Loucy (cell line): ENCODE data around the gene FGFR4.

Source experiments
- H2AFZ ChIP-seq: fragments of 200-600 bp; sonication (generic); 2 replicates; pipeline ENCODE4 v1.6.0; 2016; ENCODE audit warnings: antibody characterized with exemption, mild to moderate bottlenecking, low read length, moderate library complexity
- H3F3A ChIP-seq: fragments of 200-600 bp; 2 replicates; pipeline ENCODE4 v1.6.0; 2016; ENCODE audit warnings: antibody characterized with exemption, low read depth, mild to moderate bottlenecking
- H3K27me3 ChIP-seq: fragments of 200-600 bp; sonication (generic); 2 replicates; pipeline ENCODE4 v1.6.1; 2014; ENCODE audit warnings: low read length, mild to moderate bottlenecking; ENCODE audit not compliant: insufficient read depth, poor library complexity, severe bottlenecking
- H3K36me3 ChIP-seq: fragments of 200-600 bp; sonication (generic); 2 replicates; pipeline ENCODE4 v1.6.1; 2016; ENCODE audit warnings: low read length; ENCODE audit not compliant: insufficient read depth
- H3K4me1 ChIP-seq: fragments of 200-600 bp; sonication (generic); 2 replicates; pipeline ENCODE4 v1.5.1; 2014; ENCODE audit warnings: low read length, mild to moderate bottlenecking; ENCODE audit not compliant: insufficient read depth, poor library complexity, severe bottlenecking
- H3K4me2 ChIP-seq: fragments of 200-600 bp; sonication (generic); 2 replicates; pipeline ENCODE4 v1.6.0; 2014; ENCODE audit warnings: antibody characterized with exemption, low read length, low read depth, mild to moderate bottlenecking; ENCODE audit not compliant: poor library complexity, severe bottlenecking
- H3K4me3 ChIP-seq: fragments of 200-600 bp; sonication (generic); 2 replicates; pipeline ENCODE4 v1.5.1; 2014; ENCODE audit warnings: low read length, mild to moderate bottlenecking, mixed read lengths; ENCODE audit not compliant: poor library complexity, severe bottlenecking
- H3K79me2 ChIP-seq: fragments of 200-600 bp; sonication (generic); 2 replicates; pipeline ENCODE4 v1.6.1; 2014; ENCODE audit warnings: low read length; ENCODE audit not compliant: insufficient read depth
- H3K9ac ChIP-seq: fragments of 200-600 bp; sonication (generic); 2 replicates; pipeline ENCODE4 v1.6.0; 2014; ENCODE audit warnings: mild to moderate bottlenecking, low read depth, low read length, moderate library complexity; ENCODE audit not compliant: poor library complexity, severe bottlenecking
- H3K9me2 ChIP-seq: fragments of 200-600 bp; sonication (generic); replicated peaks from 2 replicates; pipeline ENCODE4 v1.6.1; 2016; ENCODE audit warnings: low read depth, low read length, mixed read lengths
- H3K9me3 ChIP-seq: fragments of 200-600 bp; sonication (generic); 2 replicates; pipeline ENCODE4 v1.6.1; 2014; ENCODE audit warnings: mild to moderate bottlenecking, antibody characterized with exemption, low read length, low read depth; ENCODE audit not compliant: insufficient read depth
- H4K20me1 ChIP-seq: fragments of 200-600 bp; sonication (generic); 2 replicates; pipeline ENCODE4 v1.6.0; 2014; ENCODE audit warnings: antibody characterized with exemption, low read length, mild to moderate bottlenecking; ENCODE audit not compliant: insufficient read depth, poor library complexity, severe bottlenecking
- CTCF ChIP-seq: fragments of 200-600 bp; sonication (generic); conservative IDR thresholded peaks from 2 replicates; pipeline ENCODE4 v1.5.1; 2014; ENCODE audit warnings: mild to moderate bottlenecking, antibody characterized with exemption, low read length
- EZH2phosphoT487 ChIP-seq: fragments of 200-600 bp; IDR thresholded peaks from 2 replicates; pipeline ENCODE4 v1.6.1; 2018; ENCODE audit warnings: antibody characterized with exemption, mild to moderate bottlenecking, moderate library complexity, borderline replicate concordance

The FGFR4 gene

GRCh38 chr5:177093082-177093712 is 6.5 kb downstream of the FGFR4 start:
- H3K36me3 ChIP-seq: no peaks in the 10 kb centered on the region
- H4K20me1 ChIP-seq: no peaks in the 10 kb centered on the region
- H3K79me2 ChIP-seq: no peaks in the 10 kb centered on the region
- H3K4me1 ChIP-seq: peaks cover 3% of the 10 kb centered on the region
- H3K4me2 ChIP-seq: no peak overlapping the region
- no peak overlapping the region for H3K4me3 ChIP-seq
- no peak overlapping the region for H2AFZ ChIP-seq
- no peak overlapping the region for H3K9ac ChIP-seq
- no peaks in the 10 kb centered on the region for H3F3A ChIP-seq
- no peaks in the 10 kb centered on the region for H3K9me2 ChIP-seq
- TF ChIP-seq EZH2phosphoT487 (no peak), CTCF (no peak)
- H3K9me3 ChIP-seq: no peaks in the 10 kb centered on the region
- no peaks in the 10 kb centered on the region for H3K27me3 ChIP-seq

GRCh38 chr5:177093803-177094202 is 7.1 kb downstream of the FGFR4 start:
- Histone ChIP-seq H3K4me2 (no peak overlapping the region), H3K36me3 (no peaks in the 10 kb centered on the region), H3K9me3 (no peaks in the 10 kb centered on the region), H3F3A (no peaks in the 10 kb centered on the region), H3K79me2 (no peaks in the 10 kb centered on the region), H4K20me1 (no peaks in the 10 kb centered on the region), H3K9me2 (no peaks in the 10 kb centered on the region), H3K4me3 (no peak overlapping the region), H2AFZ (no peak overlapping the region), H3K9ac (no peak overlapping the region), H3K4me1 (peaks cover 3% of the 10 kb centered on the region), H3K27me3 (no peaks in the 10 kb centered on the region)
- TF ChIP-seq EZH2phosphoT487: no peak
- TF ChIP-seq CTCF: no peak

- Histone ChIP-seq H3K9ac (no peak overlapping the region), H4K20me1 (no peaks in the 10 kb centered on the region), H2AFZ (no peak overlapping the region), H3K36me3 (no peaks in the 10 kb centered on the region), H3K4me1 (peaks cover under 1% of the 10 kb centered on the region), H3F3A (no peaks in the 10 kb centered on the region), H3K4me2 (no peak overlapping the region), H3K4me3 (no peak overlapping the region), H3K79me2 (no peaks in the 10 kb centered on the region), H3K9me2 (no peaks in the 10 kb centered on the region), H3K9me3 (no peaks in the 10 kb centered on the region), H3K27me3 (no peaks in the 10 kb centered on the region)
- TF ChIP-seq EZH2phosphoT487 (no peak), CTCF (no peak)
Measured at GRCh38 chr5:177094224-177095087, 7.7 kb downstream of the FGFR4 start.
